HG03045 (cell line): Measurements from ENCODE around the gene FAM193A.
A peak's percentile ranks its signal among the peaks of the same experiment; 100 is the strongest.
"Not testable (repeated sequence)": the region's sequence is repeated elsewhere in the genome, so short reads cannot be mapped to it uniquely, and the experiment has no call there.

Experiments used
- ATAC-seq: cut with Tn5 transposase; IDR thresholded peaks from one replicate; pipeline ENCODE4 v1.9.1; 2021; ENCODE audit warnings: mild to moderate bottlenecking, moderate library complexity; ENCODE audit not compliant: unreplicated experiment

FAM193A gene

GRCh38 chr4:2572076-2572475, 35.6 kb downstream of the FAM193A start:
- ATAC-seq: no peak

DNA sequence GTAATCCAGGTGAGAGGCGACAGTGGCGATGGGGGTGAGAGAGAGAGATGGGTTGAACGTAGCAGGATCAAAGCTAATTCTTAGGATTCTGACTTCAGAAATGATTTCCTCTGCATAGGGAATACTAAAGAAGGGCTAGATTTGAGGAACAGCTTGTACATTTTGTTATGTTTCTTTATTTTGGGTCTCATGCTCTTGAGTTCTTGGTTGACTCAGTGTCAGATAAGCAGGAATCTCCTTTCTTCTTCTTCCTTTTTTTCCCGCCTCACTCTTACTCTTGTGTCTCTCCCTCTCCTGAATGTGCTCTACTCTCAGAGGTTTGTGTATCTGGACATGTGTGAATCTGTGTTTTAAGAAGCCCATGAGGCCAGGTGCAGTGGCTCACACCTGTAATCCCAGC, 36.4 kb downstream of the FAM193A start:
- ATAC-seq: no peak

DNA sequence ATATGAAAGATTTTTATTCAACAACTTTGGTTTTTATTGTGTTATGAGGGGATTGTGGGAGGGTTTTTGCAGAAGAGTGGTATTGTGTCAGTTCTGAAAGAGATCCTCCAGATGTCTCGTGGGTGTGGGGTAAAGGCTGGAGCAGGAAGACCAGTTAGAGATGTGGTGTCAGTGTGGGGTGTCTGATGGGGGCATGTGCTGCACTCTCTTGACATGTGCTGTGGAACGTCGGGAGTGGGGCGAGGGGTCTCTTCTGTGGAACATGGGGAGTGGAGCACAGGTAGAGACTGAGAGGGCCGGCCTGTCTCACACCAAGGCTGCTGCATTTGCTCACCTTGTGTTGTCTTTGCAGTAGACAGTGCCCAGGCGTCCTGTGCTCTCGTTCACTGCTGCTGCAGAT, 37.6 kb downstream of the FAM193A start:
- ATAC-seq: no peak

DNA sequence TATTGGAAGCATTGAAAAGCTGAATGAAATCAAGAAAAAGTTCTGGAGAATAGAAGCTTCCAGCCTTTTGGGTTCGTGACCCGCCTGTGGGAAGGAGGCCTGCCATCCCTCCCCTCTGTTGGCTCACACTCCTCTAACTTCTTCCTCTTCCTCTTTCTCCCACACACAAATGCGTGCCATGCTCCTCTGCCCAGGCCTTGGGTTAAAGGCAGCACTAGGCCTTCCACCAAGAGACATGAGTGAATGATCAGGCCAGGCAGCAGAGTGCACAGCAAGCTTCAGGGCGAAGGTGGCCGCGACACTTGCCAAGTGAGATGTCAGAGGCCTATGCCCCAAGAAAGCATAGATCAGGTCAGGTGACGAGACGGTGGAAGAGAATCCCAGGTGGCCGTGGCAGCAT, 38.4 kb downstream of the FAM193A start:
- ATAC-seq: no peak

GRCh38 chr4:2576290-2576689, 39.8 kb downstream of the FAM193A start:
- ATAC-seq: no peak

DNA sequence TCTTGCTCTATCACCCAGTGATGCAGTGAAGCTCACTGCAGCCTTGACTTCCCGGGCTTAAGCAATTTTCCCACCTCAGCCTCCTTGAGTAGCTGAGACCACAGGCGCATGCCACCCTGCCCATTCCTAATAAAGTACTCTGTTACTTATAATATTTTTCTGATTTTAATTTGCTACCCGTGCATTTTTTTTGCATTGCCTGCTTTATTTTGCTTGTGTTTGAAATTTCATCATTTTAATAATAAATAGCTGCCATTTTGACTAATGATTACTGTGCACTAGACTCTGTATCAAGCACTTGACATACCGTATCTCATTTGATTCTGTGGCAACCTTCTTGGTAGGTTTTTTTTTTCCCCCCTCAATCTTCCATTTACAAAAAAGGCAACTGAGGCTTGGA, 41.7 kb downstream of the FAM193A start:
- no peak for ATAC-seq

GRCh38 chr4:2579910-2580309, 43.5 kb downstream of the FAM193A start:
- no peak for ATAC-seq

DNA sequence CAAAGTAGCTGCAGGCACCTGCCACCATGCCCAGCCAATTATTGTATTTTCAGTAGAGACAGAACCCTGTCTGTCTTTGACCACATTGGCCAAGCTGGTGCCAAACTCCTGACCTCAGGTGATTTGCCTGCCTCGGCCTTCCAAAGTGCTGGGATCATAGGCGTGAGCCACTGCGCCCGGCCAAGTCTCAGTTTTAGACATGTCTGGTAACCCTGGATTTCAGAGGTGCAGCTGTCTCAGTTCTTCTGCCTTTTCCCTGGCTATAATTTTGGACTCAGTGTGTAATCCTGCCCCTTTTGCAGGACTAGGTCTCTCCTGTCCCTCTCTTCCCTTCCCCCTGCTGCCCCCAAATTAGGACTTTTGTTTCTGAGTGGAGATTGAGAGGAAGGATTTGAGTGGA, 46.6 kb downstream of the FAM193A start:
- ATAC-seq: no peak

DNA sequence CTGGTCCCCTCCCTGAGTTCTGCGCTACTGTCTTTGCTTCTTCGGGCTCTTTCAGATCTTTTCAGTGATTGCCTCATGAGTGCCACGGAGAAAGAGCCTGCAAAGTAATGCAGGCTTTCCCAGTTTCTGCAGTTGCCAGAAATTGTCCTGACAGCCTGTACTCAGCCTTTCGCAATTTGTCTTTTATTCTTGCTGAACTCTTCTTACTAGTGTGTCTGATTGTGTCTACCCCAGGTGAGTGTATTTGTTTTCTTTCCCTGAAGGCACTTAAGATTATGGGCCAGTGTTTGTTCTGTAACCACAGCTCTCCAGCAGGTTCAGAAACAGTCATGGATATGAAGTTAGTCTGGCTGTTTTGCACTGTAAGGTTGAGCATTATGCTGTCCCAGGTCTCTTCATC, 47.1 kb downstream of the FAM193A start:
- no peak for ATAC-seq

DNA sequence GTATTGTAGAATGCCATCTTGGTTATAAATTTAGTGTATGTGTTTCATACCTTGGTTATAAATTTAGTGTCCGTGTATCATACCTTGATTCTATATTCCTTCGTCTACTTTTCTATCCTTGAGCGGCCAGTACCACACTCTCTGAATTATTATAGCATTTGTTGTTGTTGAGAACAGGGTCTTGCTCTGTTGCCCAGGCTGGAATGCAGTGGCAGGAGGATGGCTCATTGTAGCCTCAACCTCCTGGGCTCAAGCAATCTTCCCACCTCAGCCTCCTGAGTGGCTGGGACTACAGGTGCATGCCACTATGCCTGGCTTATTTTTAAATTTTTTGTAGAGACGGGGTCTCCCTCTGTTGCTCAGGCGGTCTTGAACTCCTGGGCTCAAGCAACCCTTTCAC, 50.1 kb downstream of the FAM193A start:
- ATAC-seq: no peak

- ATAC-seq: no peak
Measured at GRCh38 chr4:2587213-2587823, 50.9 kb downstream of the FAM193A start.

GRCh38 chr4:2588259-2588658, 51.8 kb downstream of the FAM193A start:
- ATAC-seq: no peak

DNA sequence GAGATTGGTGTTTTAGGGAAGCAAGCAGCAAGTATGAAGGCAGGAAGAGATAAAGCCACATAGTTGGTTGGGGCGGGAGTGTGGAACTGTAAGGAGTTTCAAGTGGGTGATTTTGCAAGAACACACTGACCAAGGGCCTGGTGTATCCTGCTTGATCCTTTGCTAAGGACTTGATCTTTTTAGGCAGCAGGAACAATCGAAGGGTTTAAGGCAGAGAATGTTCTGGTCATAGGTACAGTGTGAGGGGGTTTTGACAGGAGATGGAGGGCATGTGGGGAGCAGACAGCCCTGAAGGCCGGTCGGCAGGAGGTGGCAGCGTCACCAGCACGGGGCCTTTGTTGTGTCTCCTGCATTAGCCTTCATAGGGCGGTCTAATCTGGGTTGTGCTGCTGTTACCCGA, 54.7 kb downstream of the FAM193A start:
- ATAC-seq: no peak

DNA sequence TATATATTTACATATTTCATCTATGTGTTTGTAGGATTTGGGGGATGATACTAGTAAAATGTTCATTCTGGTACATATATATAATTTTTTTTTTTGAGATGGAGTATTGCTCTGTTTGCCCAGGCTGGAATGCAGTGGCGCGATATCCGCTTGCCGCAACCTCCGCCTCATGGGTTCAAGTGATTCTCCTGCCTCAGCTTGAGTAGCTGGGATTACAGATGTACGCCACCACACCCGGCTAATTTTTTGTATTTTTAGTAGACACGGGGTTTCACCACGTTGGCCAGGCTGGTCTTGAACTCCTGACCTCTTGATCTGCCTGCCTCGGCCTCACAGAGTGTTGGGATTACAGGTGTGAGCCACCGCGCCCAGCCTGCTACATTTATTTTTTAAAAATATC, 55.6 kb downstream of the FAM193A start:
- ATAC-seq: not testable (repeated sequence)

DNA sequence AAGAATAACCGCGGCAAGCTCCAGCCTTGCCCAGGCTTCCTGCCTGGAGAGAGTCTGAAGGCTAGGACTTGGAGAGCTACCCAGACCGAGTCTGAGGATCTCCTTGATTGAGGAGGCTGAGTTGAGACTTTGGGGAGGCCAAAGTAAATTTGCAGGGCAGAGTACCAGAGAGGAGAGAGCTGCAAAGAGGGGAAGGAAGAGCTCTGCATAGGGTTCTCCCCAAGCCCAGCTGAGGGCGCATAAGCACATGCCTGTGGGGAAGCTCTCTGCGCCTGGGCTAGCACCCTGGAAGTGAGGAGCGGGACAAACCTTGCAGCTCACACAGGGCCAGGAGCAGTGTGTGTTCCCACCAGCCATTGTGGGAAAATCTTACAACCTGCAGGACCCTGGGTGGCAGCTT, 56.1 kb downstream of the FAM193A start:
- no peak for ATAC-seq

GRCh38 chr4:2593003-2593402, 56.6 kb downstream of the FAM193A start:
- ATAC-seq: no peak

- ATAC-seq: no peak
Measured at GRCh38 chr4:2595436-2595835, 59.0 kb downstream of the FAM193A start.

GRCh38 chr4:2595952-2596552, 59.6 kb downstream of the FAM193A start:
- no peak for ATAC-seq

DNA sequence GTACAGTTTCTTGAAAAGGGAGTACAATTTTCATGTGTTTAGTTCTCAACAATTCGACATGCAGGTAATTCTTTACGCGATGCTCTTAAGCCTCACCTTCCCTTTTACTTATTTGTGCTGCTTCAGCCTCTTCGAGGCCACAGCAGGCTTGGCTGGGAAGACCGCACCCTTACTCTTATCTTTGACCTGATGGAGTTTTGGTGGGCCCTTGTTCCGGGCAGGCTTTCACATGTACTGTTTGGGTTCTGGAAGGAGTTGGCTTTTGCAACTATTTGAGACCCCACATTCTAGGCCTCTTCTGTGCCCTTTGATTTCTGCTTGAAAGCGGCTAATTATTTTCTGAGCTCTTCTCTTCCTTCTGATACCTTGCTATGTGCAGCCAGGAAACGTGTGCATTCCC, 60.2 kb downstream of the FAM193A start:
- ATAC-seq: no peak

DNA sequence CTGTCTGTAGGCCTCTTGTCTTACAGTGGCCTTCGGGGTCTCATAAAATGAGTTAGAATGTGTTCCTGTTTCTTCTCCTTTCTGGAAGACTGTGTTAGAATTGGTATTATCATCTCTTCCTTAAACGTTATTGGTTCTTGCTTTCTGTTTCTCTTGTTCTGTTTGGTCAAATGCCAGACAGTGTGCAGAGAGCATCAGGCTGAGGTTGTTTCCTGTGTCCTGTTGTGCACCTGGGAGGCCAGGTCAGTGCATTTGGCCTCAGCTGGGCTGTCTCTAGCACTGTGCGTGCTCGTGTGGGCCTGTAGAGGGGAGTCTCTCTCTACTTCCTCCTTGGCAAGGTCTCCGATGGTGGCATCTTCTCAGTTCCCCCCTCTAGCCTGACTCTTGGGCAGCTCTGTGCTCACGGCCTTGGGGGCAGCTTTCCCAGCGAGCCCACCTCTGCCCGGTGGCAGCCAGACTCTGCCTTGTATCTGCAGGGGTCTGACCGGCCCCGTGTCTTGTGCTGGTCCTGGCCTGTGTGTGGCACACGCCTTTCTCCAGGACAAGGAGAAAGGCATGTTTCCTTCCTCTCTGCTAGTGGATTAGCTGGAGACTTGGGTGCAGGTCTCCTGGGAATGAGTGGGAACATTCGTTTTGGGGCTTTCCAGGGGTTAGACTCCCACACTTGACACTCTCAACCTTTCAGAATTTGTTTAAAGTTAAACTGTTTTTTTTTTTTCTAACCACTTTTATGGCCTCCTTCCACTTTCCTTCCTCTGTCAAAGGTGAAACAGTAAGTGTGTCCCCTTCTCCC, 62.3 kb downstream of the FAM193A start:
- ATAC-seq: peak; percentile 70

DNA sequence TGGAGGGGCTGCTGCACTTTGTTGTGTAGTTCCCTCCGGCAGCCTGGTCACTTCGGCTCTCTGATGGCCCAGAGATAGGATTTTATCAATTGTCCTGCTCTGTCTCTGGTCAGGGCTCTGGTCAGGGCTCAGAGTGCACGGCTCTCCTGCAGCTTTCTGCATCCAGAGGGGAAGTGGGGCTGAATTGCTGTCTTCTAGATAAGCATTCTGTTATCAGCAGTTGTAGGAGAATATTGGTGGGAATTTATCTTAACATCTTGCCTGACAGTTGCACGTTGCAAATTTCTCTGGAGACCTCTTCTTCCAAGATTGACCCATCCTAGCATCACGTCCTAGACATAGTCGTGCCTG, 62.8 kb downstream of the FAM193A start:
- ATAC-seq: no peak

GRCh38 chr4:2600878-2601277, 64.4 kb downstream of the FAM193A start:
- ATAC-seq: no peak
